ENCODE data around the gene SAXO1.

The SAXO1 gene

DNA sequence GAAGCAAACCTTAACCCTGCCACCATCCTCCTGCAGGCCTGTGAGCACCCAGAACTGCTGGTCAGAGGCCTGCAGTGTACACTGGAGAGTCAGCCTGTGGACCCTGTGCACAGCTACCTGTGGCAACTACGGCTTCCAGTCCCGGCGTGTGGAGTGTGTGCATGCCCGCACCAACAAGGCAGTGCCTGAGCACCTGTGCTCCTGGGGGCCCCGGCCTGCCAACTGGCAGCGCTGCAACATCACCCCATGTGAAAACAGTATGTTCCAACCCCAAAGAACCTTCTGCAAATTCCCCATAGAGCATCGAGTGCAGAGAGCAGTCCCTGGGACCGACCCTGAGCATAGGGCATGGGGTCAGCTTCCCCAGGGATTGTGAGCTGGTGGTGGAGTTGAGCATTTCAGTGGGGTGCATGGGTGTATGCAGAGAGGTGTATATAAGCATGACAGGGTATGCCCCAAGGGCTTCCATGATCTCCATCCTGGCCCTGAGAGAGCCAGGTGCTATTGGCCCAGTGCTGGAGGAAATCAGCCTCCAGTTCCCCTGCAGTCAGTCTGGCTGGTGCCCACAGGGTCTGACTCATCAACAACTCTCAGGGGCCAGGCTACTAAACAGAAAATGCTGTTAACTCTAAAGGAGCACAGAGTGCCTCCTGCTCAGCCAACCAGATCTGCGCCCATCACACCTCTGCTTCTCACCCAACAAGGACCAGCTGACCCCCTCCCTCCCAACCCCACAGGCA, 126.2 kb downstream of the SAXO1 start:
- no peak overlapping the region for H3K4me3 ChIP-seq (ENCODE audit: low read length)
- DNase-seq (ENCODE audit: low read depth) = no peak
- TF ChIP-seq, protein P1, sequence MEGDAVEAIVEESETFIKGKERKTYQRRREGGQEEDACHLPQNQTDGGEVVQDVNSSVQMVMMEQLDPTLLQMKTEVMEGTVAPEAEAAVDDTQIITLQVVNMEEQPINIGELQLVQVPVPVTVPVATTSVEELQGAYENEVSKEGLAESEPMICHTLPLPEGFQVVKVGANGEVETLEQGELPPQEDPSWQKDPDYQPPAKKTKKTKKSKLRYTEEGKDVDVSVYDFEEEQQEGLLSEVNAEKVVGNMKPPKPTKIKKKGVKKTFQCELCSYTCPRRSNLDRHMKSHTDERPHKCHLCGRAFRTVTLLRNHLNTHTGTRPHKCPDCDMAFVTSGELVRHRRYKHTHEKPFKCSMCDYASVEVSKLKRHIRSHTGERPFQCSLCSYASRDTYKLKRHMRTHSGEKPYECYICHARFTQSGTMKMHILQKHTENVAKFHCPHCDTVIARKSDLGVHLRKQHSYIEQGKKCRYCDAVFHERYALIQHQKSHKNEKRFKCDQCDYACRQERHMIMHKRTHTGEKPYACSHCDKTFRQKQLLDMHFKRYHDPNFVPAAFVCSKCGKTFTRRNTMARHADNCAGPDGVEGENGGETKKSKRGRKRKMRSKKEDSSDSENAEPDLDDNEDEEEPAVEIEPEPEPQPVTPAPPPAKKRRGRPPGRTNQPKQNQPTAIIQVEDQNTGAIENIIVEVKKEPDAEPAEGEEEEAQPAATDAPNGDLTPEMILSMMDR (IDR thresholded peaks at IDR 0.05; ENCODE audit: insufficient read depth, low read depth, low read length, missing control alignments) = no peak

DNA sequence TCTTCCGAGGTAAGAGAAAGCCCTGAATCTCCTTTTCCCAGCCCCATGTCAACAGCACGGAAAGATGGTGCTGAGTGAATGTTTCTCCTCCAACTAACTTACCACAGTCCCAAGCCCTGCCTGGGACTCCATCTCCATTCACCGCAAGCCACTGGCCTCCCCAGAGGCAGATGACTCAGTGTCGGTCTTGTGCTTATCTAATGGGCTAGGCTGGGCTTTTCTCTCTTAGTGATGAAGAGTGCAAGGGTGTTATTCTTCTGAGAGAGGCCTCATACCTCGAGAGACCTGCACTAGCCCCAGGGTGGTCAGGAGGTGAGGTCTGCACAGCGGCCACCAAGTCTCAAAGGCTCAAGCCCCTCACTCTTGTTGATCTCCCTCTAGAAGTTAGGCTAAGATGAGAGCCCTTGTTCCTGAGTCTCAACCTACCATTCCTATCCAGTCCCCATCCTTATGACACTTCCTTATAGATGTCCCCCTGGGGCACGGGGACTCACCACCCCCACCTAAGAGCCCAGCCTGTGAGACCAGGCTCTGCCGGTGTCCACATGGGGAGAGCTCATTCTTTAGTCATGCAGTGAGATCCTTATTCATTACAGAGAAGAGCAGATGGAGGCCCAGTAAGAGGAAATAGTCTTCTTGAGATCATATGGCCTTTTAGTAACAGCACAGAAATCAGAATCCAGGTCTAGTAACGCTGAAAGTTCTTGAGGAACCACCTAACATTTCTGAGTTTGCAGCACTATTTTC, 127.0 kb downstream of the SAXO1 start:
- DNase-seq (ENCODE audit: low read depth) = no peak
- H3K4me3 ChIP-seq (ENCODE audit: low read length) = no peak overlapping the region
- TF ChIP-seq, protein P1 (IDR thresholded peaks at IDR 0.05; ENCODE audit: insufficient read depth, low read depth, low read length, missing control alignments) = no peak

DNA sequence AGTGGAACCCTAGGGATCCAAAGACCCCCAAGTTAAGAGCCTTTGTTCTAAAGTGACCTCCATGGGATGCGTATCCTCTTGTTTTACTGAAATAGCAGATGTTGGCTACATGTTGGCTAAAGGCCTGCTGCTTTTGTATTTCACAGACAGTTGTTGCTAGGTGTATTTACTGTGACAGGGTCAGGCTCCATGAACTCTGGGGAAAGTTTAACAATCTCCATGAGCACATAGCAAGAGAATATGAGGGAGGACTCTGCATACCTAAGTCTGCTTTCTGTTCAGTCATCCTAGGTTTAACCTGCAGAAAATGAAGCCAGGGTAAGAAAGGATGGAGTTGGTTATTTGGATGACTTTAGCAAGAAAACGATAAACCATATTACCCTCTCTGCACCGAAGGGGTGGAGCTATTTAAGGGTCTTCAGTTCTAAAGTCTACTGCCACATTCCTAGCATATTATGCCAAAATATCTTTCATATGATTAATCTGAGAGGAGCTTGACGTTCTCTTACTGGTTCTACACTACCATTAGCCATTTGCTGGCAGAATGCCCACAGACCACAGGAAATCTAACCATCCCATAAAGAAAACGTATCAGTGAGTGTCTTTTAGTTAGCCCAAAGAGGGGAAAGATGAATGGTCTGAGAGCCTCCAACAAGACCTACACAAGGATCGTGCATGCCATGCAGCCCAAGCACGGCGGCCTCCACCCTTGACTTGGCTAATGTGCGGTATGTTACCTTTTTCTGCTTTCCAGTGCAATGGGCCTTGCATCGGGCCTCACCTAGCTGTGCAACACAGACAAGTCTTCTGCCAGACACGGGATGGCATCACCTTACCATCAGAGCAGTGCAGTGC, 127.8 kb downstream of the SAXO1 start:
- H3K4me3 ChIP-seq (ENCODE audit: low read length) = no peak overlapping the region
- no peak for DNase-seq (ENCODE audit: low read depth)
- TF ChIP-seq, protein P1 (IDR thresholded peaks at IDR 0.05; ENCODE audit: insufficient read depth, low read depth, low read length, missing control alignments) = no peak

DNA sequence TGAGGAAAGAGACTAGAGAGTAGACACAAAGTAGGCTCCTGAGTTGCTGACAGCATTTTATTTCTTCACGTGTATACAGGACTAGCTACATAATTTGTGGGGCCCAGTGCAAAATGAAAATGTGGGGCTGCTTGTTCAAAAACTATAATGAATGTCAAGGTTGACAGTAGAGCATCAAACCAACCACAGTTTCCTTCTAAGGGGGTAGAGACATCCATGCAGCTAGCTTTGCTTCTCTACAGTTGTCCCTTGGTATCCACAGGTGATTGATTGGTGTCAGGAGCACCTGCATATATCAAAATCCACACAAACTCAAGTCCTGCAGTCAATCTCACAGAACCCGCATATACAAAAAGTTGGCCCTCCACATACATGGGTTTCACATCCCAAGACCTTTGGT, 129.6 kb downstream of the SAXO1 start:
- no peak for DNase-seq (ENCODE audit: low read depth)
- TF ChIP-seq, protein P1 (IDR thresholded peaks at IDR 0.05; ENCODE audit: insufficient read depth, low read depth, low read length, missing control alignments) = no peak
- no peak overlapping the region for H3K4me3 ChIP-seq (ENCODE audit: low read length)

DNA sequence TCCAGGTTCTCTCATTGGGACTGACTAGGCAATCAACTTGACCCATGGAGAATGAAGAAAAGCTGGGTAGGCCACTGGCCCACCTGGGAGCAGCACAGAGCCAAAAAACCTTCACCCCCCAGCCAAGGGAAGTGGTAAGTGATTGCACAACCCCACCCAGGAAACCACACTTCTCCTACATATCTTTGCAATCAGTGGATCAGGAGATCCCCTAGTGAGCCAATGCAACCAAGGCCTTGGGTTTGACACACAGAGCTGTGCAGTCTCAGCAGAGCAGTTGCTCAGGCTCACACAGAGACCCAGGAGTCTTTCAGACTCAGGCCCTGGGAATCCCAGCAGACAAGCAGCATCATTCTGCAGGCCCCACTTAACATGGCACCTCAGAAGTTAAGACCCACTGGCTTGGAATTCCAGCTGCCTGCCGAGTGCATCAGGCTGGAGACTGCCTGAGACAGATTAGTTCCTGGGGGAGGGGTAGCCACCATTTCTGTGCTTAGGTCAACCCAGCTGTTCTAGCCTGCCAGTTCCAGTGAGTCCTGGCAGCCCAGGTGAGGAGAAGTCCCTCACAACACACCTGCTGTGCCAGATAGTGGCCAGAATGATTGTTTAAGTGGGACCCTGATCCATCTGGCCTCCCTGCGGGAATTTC, 136.4 kb downstream of the SAXO1 start:
- TF ChIP-seq, protein P1 (IDR thresholded peaks at IDR 0.05; ENCODE audit: insufficient read depth, low read depth, low read length, missing control alignments) = no peak
- DNase-seq (ENCODE audit: low read depth) = no peak
- H3K4me3 ChIP-seq (ENCODE audit: low read length) = no peak overlapping the region

DNA sequence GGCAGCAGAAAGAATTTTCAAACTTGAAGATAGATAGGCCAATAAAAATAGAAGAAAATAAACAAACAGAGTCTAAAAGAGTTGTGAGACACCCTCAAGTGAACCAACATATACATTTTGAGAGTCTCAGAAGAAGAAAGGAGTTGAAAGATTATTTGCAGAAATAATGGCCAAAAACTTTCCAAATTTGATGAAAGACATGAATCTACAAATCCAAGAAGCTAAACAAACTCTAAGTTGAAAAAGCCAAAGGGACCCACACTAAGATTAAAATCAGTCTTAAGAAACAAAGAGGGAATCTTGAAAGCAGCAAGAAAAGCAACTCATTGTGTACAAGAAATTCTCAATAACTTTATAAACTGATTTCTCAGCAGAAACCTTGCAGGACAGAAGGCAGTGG, 137.0 kb downstream of the SAXO1 start:
- TF ChIP-seq, protein P1 (IDR thresholded peaks at IDR 0.05; ENCODE audit: insufficient read depth, low read depth, low read length, missing control alignments) = no peak
- DNase-seq (ENCODE audit: low read depth) = no peak

More for the DNA sequence above, 137.0 kb downstream of the SAXO1 start:
- no peak overlapping the region for H3K4me3 ChIP-seq (ENCODE audit: low read length)

Data from epithelial cell of esophagus (primary cell).